ENCODE results near the gene B4GALNT4. TPM values are rescaled to one million over a fixed set of nuclear protein-coding genes. Genes with fewer than 3 reads are reported as not detected.

B4GALNT4 gene
- total and polyA plus RNA-seq, 2 of the 8 experiments (the other 6 are each of a cell fraction or from before 2014, with no cell fraction given): 40.9 to 76.3 TPM

DNA sequence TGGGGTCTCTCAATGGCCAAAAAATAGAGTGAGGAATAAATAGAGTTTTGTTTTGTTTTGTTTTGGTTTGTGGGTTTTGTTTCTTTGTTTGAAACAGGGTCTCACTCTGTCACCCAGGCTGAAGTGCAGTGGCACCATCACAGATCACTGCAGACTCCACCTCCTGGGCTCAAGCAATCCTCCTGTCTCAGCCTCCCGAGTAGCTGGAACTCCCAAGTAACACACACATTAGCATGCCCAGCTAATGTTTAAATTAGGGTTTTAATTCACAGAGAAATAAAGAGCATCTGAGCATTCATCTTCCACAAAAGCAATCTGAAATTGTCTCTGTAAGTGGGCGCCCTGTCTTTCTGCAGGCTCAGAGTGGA, 39.4 kb upstream of the B4GALNT4 start (continued):
- TF ChIP-seq, protein P1, sequence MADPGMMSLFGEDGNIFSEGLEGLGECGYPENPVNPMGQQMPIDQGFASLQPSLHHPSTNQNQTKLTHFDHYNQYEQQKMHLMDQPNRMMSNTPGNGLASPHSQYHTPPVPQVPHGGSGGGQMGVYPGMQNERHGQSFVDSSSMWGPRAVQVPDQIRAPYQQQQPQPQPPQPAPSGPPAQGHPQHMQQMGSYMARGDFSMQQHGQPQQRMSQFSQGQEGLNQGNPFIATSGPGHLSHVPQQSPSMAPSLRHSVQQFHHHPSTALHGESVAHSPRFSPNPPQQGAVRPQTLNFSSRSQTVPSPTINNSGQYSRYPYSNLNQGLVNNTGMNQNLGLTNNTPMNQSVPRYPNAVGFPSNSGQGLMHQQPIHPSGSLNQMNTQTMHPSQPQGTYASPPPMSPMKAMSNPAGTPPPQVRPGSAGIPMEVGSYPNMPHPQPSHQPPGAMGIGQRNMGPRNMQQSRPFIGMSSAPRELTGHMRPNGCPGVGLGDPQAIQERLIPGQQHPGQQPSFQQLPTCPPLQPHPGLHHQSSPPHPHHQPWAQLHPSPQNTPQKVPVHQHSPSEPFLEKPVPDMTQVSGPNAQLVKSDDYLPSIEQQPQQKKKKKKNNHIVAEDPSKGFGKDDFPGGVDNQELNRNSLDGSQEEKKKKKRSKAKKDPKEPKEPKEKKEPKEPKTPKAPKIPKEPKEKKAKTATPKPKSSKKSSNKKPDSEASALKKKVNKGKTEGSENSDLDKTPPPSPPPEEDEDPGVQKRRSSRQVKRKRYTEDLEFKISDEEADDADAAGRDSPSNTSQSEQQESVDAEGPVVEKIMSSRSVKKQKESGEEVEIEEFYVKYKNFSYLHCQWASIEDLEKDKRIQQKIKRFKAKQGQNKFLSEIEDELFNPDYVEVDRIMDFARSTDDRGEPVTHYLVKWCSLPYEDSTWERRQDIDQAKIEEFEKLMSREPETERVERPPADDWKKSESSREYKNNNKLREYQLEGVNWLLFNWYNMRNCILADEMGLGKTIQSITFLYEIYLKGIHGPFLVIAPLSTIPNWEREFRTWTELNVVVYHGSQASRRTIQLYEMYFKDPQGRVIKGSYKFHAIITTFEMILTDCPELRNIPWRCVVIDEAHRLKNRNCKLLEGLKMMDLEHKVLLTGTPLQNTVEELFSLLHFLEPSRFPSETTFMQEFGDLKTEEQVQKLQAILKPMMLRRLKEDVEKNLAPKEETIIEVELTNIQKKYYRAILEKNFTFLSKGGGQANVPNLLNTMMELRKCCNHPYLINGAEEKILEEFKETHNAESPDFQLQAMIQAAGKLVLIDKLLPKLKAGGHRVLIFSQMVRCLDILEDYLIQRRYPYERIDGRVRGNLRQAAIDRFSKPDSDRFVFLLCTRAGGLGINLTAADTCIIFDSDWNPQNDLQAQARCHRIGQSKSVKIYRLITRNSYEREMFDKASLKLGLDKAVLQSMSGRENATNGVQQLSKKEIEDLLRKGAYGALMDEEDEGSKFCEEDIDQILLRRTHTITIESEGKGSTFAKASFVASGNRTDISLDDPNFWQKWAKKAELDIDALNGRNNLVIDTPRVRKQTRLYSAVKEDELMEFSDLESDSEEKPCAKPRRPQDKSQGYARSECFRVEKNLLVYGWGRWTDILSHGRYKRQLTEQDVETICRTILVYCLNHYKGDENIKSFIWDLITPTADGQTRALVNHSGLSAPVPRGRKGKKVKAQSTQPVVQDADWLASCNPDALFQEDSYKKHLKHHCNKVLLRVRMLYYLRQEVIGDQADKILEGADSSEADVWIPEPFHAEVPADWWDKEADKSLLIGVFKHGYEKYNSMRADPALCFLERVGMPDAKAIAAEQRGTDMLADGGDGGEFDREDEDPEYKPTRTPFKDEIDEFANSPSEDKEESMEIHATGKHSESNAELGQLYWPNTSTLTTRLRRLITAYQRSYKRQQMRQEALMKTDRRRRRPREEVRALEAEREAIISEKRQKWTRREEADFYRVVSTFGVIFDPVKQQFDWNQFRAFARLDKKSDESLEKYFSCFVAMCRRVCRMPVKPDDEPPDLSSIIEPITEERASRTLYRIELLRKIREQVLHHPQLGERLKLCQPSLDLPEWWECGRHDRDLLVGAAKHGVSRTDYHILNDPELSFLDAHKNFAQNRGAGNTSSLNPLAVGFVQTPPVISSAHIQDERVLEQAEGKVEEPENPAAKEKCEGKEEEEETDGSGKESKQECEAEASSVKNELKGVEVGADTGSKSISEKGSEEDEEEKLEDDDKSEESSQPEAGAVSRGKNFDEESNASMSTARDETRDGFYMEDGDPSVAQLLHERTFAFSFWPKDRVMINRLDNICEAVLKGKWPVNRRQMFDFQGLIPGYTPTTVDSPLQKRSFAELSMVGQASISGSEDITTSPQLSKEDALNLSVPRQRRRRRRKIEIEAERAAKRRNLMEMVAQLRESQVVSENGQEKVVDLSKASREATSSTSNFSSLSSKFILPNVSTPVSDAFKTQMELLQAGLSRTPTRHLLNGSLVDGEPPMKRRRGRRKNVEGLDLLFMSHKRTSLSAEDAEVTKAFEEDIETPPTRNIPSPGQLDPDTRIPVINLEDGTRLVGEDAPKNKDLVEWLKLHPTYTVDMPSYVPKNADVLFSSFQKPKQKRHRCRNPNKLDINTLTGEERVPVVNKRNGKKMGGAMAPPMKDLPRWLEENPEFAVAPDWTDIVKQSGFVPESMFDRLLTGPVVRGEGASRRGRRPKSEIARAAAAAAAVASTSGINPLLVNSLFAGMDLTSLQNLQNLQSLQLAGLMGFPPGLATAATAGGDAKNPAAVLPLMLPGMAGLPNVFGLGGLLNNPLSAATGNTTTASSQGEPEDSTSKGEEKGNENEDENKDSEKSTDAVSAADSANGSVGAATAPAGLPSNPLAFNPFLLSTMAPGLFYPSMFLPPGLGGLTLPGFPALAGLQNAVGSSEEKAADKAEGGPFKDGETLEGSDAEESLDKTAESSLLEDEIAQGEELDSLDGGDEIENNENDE (IDR thresholded peaks at IDR 0.05; ENCODE audit: insufficient replicate concordance, low read length): no peak
- no peak for TF ChIP-seq RBBP5 (IDR thresholded peaks at IDR 0.05; ENCODE audit: borderline replicate concordance, low read depth, low read length)
- TF ChIP-seq RAD21 (IDR thresholded peaks at IDR 0.05 in 1 of 2, conservative IDR thresholded peaks at IDR 0.05 in 1 of 2; ENCODE audit: low read depth in 2 of 2, low read length in 2 of 2): no peak

Measured in H1 (cell line).